A549 (cell line): ENCODE data around the gene UGT1A10.

Source experiments
- BHLHE40 ChIP-seq: IDR thresholded peaks from 2 replicates; pipeline ENCODE4 v1.6.1; 2012; ENCODE audit warnings: low read depth, low read length, inconsistent platforms
- CHD4 ChIP-seq: fragments of 200-600 bp; sonication (generic); IDR thresholded peaks from 2 replicates; pipeline ENCODE4 v1.6.1; 2016; ENCODE audit warnings: antibody characterized with exemption, mild to moderate bottlenecking, borderline replicate concordance
- EP300 ChIP-seq, 2 experiments: fragments of >200 bp; sonication (Bioruptor Twin); formaldehyde crosslinking; IDR thresholded peaks; 2 replicates in 1 of 2; 3 replicates in 1 of 2; pipeline ENCODE4 v1.6.1; 2016 to 2017
- RAD21 ChIP-seq, 2 experiments: fragments of >200 bp in 1 of 2; sonication (Bioruptor Twin) in 1 of 2; formaldehyde crosslinking in 1 of 2; IDR thresholded peaks in 1 of 2; conservative IDR thresholded peaks in 1 of 2; 2 replicates in 1 of 2; 3 replicates in 1 of 2; pipeline ENCODE4 v1.6.1; 2012 to 2018; ENCODE audit warnings: inconsistent platforms in 1 of 2
- TF ChIP-seq, protein P1 (sequence below): fragments of 150-350 bp; IDR thresholded peaks from 2 replicates; pipeline ENCODE4 v1.6.1; 2014; ENCODE audit warnings: low read depth, mild to moderate bottlenecking, low read length
- TF ChIP-seq, protein P2 (sequence below): fragments of >200 bp; sonication (Bioruptor Twin); formaldehyde crosslinking; IDR thresholded peaks from 3 replicates; pipeline ENCODE4 v1.5.1; 2016
- TF ChIP-seq, protein P3 (sequence below): IDR thresholded peaks from 2 replicates; pipeline ENCODE4 v1.6.1; 2012
- TF ChIP-seq, protein P4 (sequence below): IDR thresholded peaks from 2 replicates; pipeline ENCODE4 v1.6.1; 2012

DNA sequence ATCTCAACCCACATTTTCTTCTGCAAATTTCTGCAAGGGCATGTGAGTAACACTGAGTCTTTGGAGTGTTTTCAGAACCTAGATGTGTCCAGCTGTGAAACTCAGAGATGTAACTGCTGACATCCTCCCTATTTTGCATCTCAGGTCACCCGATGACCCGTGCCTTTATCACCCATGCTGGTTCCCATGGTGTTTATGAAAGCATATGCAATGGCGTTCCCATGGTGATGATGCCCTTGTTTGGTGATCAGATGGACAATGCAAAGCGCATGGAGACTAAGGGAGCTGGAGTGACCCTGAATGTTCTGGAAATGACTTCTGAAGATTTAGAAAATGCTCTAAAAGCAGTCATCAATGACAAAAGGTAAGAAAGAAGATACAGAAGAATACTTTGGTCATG lies 131.8 kb downstream of the UGT1A10 start:
- TF ChIP-seq, protein P1, sequence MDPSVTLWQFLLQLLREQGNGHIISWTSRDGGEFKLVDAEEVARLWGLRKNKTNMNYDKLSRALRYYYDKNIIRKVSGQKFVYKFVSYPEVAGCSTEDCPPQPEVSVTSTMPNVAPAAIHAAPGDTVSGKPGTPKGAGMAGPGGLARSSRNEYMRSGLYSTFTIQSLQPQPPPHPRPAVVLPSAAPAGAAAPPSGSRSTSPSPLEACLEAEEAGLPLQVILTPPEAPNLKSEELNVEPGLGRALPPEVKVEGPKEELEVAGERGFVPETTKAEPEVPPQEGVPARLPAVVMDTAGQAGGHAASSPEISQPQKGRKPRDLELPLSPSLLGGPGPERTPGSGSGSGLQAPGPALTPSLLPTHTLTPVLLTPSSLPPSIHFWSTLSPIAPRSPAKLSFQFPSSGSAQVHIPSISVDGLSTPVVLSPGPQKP: no peak
- TF ChIP-seq, protein P2, sequence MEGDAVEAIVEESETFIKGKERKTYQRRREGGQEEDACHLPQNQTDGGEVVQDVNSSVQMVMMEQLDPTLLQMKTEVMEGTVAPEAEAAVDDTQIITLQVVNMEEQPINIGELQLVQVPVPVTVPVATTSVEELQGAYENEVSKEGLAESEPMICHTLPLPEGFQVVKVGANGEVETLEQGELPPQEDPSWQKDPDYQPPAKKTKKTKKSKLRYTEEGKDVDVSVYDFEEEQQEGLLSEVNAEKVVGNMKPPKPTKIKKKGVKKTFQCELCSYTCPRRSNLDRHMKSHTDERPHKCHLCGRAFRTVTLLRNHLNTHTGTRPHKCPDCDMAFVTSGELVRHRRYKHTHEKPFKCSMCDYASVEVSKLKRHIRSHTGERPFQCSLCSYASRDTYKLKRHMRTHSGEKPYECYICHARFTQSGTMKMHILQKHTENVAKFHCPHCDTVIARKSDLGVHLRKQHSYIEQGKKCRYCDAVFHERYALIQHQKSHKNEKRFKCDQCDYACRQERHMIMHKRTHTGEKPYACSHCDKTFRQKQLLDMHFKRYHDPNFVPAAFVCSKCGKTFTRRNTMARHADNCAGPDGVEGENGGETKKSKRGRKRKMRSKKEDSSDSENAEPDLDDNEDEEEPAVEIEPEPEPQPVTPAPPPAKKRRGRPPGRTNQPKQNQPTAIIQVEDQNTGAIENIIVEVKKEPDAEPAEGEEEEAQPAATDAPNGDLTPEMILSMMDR: no peak
- TF ChIP-seq CHD4: no peak
- no peak for TF ChIP-seq EP300 (IDR thresholded peaks at IDR 0.05)
- TF ChIP-seq, protein P3, sequence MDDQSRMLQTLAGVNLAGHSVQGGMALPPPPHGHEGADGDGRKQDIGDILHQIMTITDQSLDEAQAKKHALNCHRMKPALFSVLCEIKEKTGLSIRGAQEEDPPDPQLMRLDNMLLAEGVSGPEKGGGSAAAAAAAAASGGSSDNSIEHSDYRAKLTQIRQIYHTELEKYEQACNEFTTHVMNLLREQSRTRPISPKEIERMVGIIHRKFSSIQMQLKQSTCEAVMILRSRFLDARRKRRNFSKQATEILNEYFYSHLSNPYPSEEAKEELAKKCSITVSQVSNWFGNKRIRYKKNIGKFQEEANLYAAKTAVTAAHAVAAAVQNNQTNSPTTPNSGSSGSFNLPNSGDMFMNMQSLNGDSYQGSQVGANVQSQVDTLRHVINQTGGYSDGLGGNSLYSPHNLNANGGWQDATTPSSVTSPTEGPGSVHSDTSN: no peak
- no peak for TF ChIP-seq RAD21 (conservative IDR thresholded peaks at IDR 0.05 in 1 of 2, IDR thresholded peaks at IDR 0.05 in 1 of 2)
- TF ChIP-seq, protein P4, sequence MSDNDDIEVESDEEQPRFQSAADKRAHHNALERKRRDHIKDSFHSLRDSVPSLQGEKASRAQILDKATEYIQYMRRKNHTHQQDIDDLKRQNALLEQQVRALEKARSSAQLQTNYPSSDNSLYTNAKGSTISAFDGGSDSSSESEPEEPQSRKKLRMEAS: no peak
- no peak for TF ChIP-seq BHLHE40
